Measurements from ENCODE around the gene MAGEB5.
"Not testable (repeated sequence)": the region's sequence is repeated elsewhere in the genome, so short reads cannot be mapped to it uniquely, and the experiment has no call there.

The MAGEB5 gene, protein sequence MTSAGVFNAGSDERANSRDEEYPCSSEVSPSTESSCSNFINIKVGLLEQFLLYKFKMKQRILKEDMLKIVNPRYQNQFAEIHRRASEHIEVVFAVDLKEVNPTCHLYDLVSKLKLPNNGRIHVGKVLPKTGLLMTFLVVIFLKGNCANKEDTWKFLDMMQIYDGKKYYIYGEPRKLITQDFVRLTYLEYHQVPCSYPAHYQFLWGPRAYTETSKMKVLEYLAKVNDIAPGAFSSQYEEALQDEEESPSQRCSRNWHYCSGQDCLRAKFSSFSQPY

DNA sequence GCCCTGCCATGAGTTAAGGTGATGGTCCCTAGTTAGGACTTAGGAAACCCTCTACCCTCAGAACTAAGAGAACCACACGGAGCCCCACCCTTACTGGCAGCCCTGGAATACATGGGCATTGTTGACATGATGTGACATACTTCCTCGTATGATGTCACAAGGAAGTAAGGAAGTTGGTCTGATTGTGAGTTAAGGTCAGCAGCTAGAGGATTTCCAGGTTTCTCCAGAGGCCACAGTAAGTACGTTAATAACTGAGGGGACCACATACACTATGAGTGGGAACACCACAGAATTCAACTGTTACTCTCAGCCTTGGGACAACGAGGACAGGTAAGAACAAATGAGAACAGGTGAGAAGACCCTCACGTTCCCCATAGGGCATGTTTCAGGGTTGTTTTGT lies at the start of gene MAGEB5:
Gene MAGEB5, plus strand, starts transcription at position 301 of the 400 bp plus-strand sequence. CDS start 1,133 bp downstream, outside the sequence.
- no peak for DNase-seq

- DNase-seq = no peak
These were observed 23.8 kb upstream of the MAGEB5 start, which contains the start of gene MAGEB6 for GRCh38 chrX:26192204-26192603. MAGEB6 (plus strand) TSS chrX:26192440; CDS start chrX:26193847, 1,407 bp downstream.

DNA sequence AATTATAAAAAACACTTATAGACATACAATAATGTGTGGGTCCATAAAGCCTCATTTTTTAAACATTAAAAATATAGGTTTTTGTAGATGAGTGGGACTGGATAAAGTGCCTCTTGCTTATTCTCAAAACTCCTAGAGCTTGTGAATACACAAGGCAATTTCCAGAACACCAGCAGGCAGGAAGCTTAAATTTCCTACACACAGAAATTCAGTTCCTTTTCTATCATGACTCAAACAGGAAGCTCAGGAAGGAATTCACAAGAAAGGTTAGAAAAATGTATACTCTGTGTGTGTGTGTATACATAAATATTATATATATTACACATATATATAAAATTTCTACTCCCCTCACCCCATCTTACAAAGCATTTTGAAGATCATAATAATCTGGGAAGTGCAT lies 12.4 kb upstream of the MAGEB5 start:
- DNase-seq = no peak

DNA sequence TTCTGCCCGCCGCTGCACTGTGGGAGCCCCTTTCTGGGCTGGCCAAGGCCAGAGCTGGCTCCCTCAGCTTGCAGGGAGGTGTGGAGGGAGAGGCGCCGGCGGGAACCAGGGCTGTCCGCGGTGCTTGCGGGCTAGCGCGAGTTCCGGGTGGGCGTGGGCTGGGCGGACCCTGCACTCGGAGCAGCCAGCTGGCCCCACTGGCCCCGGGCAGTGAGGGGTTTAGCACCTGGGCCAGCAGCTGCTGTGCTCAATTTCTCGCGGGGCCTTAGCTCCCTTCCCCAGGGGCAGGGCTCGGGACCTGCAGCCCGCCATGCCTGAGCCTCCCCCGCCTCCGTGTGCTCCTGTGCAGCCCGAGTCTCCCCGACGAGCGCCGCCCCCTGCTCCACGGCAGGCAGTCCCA lies 11.3 kb upstream of the MAGEB5 start:
- not testable (repeated sequence) for DNase-seq

GRCh38 chrX:26208012-26208411 lies 8.0 kb upstream of the MAGEB5 start:
- DNase-seq = no peak

GRCh38 chrX:26219351-26219750 lies 3.4 kb downstream of the MAGEB5 start:
- DNase-seq = no peak

DNA sequence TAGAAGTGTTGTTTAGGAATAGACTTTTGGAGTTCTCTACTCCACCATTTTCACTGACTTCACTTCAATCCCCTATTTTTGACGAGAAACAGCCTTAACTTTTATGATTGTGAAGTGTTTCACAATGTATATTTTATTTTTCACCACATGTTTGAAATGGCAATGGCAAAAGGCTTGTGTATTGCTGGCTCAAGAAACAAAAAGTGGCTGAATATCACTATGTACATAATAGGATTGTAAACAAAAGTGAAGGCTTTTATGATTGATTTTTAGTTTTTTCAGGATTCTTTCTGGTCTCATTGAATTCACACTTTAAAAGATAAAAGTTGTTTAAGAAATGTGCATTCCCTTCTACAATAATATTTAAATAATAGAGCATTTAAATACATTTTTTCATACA lies 18.2 kb downstream of the MAGEB5 start:
- no peak for DNase-seq

DNA sequence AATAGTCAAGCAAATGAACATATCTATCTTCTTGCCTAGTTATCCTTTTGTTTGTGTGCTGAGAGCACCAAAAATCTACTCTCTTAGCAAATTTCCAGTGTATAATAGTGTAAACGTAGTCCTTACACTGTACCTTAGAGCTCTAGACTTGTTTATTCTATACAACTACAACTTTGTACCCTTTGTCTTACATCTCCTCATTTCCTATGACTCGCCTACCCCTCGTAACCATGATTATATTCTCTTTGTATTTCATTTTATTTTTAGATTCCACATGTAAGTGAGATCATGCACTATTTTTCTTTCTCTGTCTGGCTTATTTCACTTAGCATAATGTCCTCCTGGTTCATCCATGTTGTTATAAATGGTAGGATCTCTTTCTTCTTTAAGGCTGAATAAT lies 37.6 kb downstream of the MAGEB5 start:
- no peak for DNase-seq

DNA sequence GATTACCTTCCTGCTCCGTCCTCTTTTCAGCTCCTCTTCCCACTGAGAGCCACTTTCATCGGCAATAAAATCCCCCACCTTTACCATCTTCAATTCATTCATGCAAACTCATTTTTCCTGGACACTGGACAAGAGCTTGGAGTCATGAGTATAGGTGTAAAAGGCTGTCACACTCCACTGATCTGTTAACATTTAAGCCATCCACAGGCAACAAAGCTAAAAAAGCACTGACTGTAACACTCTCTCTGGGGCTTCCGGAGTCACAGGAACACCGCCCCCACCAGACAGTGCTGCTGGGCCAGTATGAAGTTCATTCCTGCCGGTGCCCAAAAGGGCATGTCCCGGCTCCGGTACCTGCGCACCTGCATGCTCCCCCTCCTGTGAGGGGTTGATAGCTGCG lies 38.5 kb downstream of the MAGEB5 start:
- DNase-seq = no peak

DNA sequence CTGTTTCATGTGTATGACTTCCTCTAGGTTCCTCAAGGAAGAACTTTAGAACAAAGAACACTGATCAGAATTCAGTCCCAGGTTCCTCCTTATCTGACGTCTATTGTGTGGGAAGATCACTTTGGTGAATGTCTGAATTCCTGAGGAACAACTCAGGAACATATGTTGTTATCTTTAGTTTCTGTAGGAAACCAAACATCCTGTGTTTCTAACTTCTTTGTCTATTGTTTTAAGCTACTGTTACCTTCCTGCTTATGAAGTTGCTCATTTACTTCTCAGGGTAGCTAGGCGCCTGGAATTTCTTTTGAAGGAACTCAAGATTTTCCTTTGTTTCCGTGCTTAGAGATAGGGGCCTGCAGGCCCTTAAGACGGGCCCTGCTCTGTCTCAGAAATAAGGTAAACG lies 46.2 kb downstream of the MAGEB5 start:
- no peak for DNase-seq

Measured in anterior cingulate cortex (tissue), 58 donors.